SK-N-SH (cell line): Measurements from ENCODE around the gene EPB41L4A. TPM values are rescaled to one million over a fixed set of nuclear protein-coding genes. Genes with fewer than 3 reads are reported as not detected.

Experiments used
- CTCF ChIA-PET: fragments of 300-600, 350-600 bp; formaldehyde crosslinking; extraction: SDS; loops from one replicate; lab custom pipeline; 2021; lab: Yijun Ruan, JAX
- POLR2A ChIA-PET: fragments of 350-600 bp; sonication (Branson Sonifier 250); formaldehyde crosslinking; extraction: SDS; loops from one replicate; lab custom pipeline; 2020; ENCODE audit warnings: antibody characterized with exemption, inconsistent platforms; lab: Yijun Ruan, JAX
- DNase-seq: peaks from one replicate; pipeline ENCODE4 v3.0.0; 2012
- H2AFZ ChIP-seq: fragments of 200-600 bp; sonication (generic); 2 replicates; pipeline ENCODE4 v1.8.1; 2016; ENCODE audit warnings: antibody characterized with exemption, mild to moderate bottlenecking, low read depth
- H3F3A ChIP-seq: fragments of 200-600 bp; sonication (generic); replicated peaks from 2 replicates; pipeline ENCODE3; 2016; ENCODE audit warnings: antibody characterized with exemption, mild to moderate bottlenecking; ENCODE audit not compliant: insufficient read depth
- H3K27ac ChIP-seq, 2 experiments: fragments of 200-500 bp in 1 of 2; fragments of 200-600 bp in 1 of 2; sonication (Bioruptor generic) in 1 of 2; sonication (generic), shearing (Covaris generic) in 1 of 2; 2 replicates each; pipeline versions ENCODE4 v1.5.1 to v1.6.1; 2014 to 2016; ENCODE audit warnings: low read depth in 2 of 2, inconsistent platforms in 1 of 2, low read length in 1 of 2, mild to moderate bottlenecking in 1 of 2, mixed read lengths in 1 of 2
- H3K27me3 ChIP-seq: fragments of 200-600 bp; sonication (generic), shearing (Covaris generic); 2 replicates; pipeline ENCODE4 v1.6.1; 2016; ENCODE audit warnings: mixed run types; ENCODE audit not compliant: insufficient read depth
- H3K36me3 ChIP-seq, 2 experiments: fragments of 200-500 bp in 1 of 2; fragments of 200-600 bp in 1 of 2; sonication (Bioruptor generic) in 1 of 2; sonication (generic) in 1 of 2; replicated peaks in 1 of 2; 2 replicates each; pipeline versions ENCODE3 to v1.5.1; 2014 to 2016; ENCODE audit warnings: low read length in 1 of 2, mild to moderate bottlenecking in 1 of 2; ENCODE audit not compliant: insufficient read depth in 2 of 2, control insufficient read depth in 1 of 2
- H3K4me1 ChIP-seq, 2 experiments: fragments of 200-500 bp in 1 of 2; fragments of 200-600 bp in 1 of 2; sonication (Bioruptor generic) in 1 of 2; sonication (generic), shearing (Covaris generic) in 1 of 2; 2 replicates each; pipeline versions ENCODE4 v1.5.1 to v1.6.1; 2014 to 2016; ENCODE audit warnings: low read depth in 1 of 2, low read length in 1 of 2, mixed run types in 1 of 2; ENCODE audit not compliant: insufficient read depth in 2 of 2, control insufficient read depth in 1 of 2
- H3K4me2 ChIP-seq: fragments of 200-600 bp; sonication (generic), shearing (Covaris generic); 2 replicates; pipeline ENCODE4 v1.6.1; 2017; ENCODE audit warnings: mixed run types
- H3K4me3 ChIP-seq, 2 experiments: fragments of 200-500 bp in 1 of 2; fragments of 200-600 bp in 1 of 2; sonication (Bioruptor generic) in 1 of 2; sonication (generic), shearing (Covaris generic) in 1 of 2; 2 replicates each; pipeline versions ENCODE4 v1.5.1 to v1.8.1; 2014 to 2016; ENCODE audit warnings: low read depth in 2 of 2, inconsistent platforms in 1 of 2, low read length in 1 of 2, mild to moderate bottlenecking in 1 of 2, mixed read lengths in 1 of 2, moderate library complexity in 1 of 2
- H3K79me2 ChIP-seq: fragments of 200-600 bp; sonication (generic); 2 replicates; pipeline ENCODE4 v1.8.1; 2017; ENCODE audit warnings: mild to moderate bottlenecking; ENCODE audit not compliant: insufficient read depth
- H3K9ac ChIP-seq: fragments of 200-600 bp; sonication (generic); 2 replicates; pipeline ENCODE4 v1.6.1; 2017; ENCODE audit warnings: mixed run types
- H3K9me2 ChIP-seq: fragments of 200-600 bp; sonication (generic); 2 replicates; pipeline ENCODE4 v1.6.1; 2017; ENCODE audit warnings: mixed run types
- H3K9me3 ChIP-seq: fragments of 200-600 bp; sonication (generic); 2 replicates; pipeline ENCODE4 v1.6.1; 2017; ENCODE audit warnings: mixed run types, mild to moderate bottlenecking, moderate library complexity
- H4K20me1 ChIP-seq: fragments of 200-600 bp; sonication (generic); 2 replicates; pipeline ENCODE4 v1.6.1; 2017; ENCODE audit warnings: mild to moderate bottlenecking, mixed run types; ENCODE audit not compliant: insufficient read depth
- CHD2 ChIP-seq: fragments of 150-350 bp; IDR thresholded peaks from 2 replicates; pipeline ENCODE4 v1.6.1; 2018; ENCODE audit warnings: low read length; ENCODE audit not compliant: partially characterized antibody
- EZH2phosphoT487 ChIP-seq: fragments of 200-600 bp; sonication (generic); IDR thresholded peaks from 2 replicates; pipeline ENCODE4 v1.6.1; 2017; ENCODE audit warnings: low read depth, mixed run types, mild to moderate bottlenecking, antibody characterized with exemption, moderate library complexity, borderline replicate concordance
- FOSL2 ChIP-seq: IDR thresholded peaks from 2 replicates; pipeline ENCODE4 v1.4.0; 2012; ENCODE audit warnings: low read depth, mild to moderate bottlenecking, moderate library complexity, borderline replicate concordance
- FOXM1 ChIP-seq: IDR thresholded peaks from 2 replicates; pipeline ENCODE4 v1.4.0; 2012; ENCODE audit warnings: low read depth, mild to moderate bottlenecking
- IRF3 ChIP-seq: fragments of 150-350 bp; IDR thresholded peaks from 2 replicates; pipeline ENCODE4 v1.6.1; 2016; ENCODE audit warnings: mild to moderate bottlenecking, low read depth, low read length
- PBX3 ChIP-seq: IDR thresholded peaks from 2 replicates; pipeline ENCODE4; 2012
- RAD21 ChIP-seq: IDR thresholded peaks from 2 replicates; pipeline ENCODE4 v1.6.1; 2012; ENCODE audit warnings: mild to moderate bottlenecking, low read length
- RFX5 ChIP-seq: IDR thresholded peaks from 2 replicates; pipeline ENCODE4 v1.6.1; 2012; ENCODE audit warnings: mild to moderate bottlenecking, improper control_type of control experiment, low read length
- SIN3A ChIP-seq: IDR thresholded peaks from 2 replicates; pipeline ENCODE4 v1.6.1; 2012; ENCODE audit warnings: low read depth, mild to moderate bottlenecking, low read length, moderate library complexity, borderline replicate concordance
- SMC3 ChIP-seq: IDR thresholded peaks from 2 replicates; pipeline ENCODE4 v1.6.1; 2012; ENCODE audit warnings: low read depth, low read length, improper control_type of control experiment
- TAF1 ChIP-seq: IDR thresholded peaks from 2 replicates; pipeline ENCODE4 v1.6.1; 2012; ENCODE audit warnings: low read depth, mild to moderate bottlenecking, low read length, moderate library complexity, borderline replicate concordance
- TCF12 ChIP-seq: IDR thresholded peaks from 2 replicates; pipeline ENCODE4 v1.4.0; 2012
- TEAD4 ChIP-seq: IDR thresholded peaks from 2 replicates; pipeline ENCODE4 v1.4.0; 2012; ENCODE audit warnings: mild to moderate bottlenecking, borderline replicate concordance; ENCODE audit not compliant: insufficient read depth
- USF2 ChIP-seq: fragments of 150-350 bp; IDR thresholded peaks from 2 replicates; pipeline ENCODE4 v1.6.1; 2017; ENCODE audit warnings: antibody characterized with exemption, low read length, low read depth, borderline replicate concordance
- WGBS: methylation state at CpG from one replicate; pipeline ENCODE4 v1.1.6; 2017; ENCODE audit warnings: low lambda C conversion rate; 5-methylcytosine and 5-hydroxymethylcytosine counted together
- polyA plus RNA-seq, 3 experiments: library from polyadenylated mRNA; depleted of rRNA; stranded (reverse); fragments of >200 nt; gene quantifications; 2 replicates each; pipeline ENCODE4 v1.2.3, GENCODE V29; 2012

EPB41L4A gene
- polyA plus RNA-seq, 1 of the 3 experiments (the other 2 are of a cell fraction), result 0.07 TPM

GRCh38 chr5:112381521-112381920 lies 37.6 kb downstream of the EPB41L4A start:
- H3K9me3 ChIP-seq, result no peaks in the 10 kb centered on the region
- H3K27ac ChIP-seq, result no peak overlapping the region
- 37% methylated on average over 3 of the region's 3 CpGs for WGBS
- DNase-seq, result no peak
- no peaks in the 10 kb centered on the region for H4K20me1 ChIP-seq
- ChIA-PET POLR2A (no interaction called here), CTCF (interaction anchor here (1.6 kb wide), 1 partner anchor 39 kb away, joined by 4 read pairs; no protein-coding TSS in a partner anchor)
- no peaks in the 10 kb centered on the region for H3K9me2 ChIP-seq
- no peak overlapping the region for H3K4me3 ChIP-seq
- no peaks in the 10 kb centered on the region; the same call in 1 of the 2 replicates for H3K27me3 ChIP-seq
- TF ChIP-seq FOXM1 (no peak), TAF1 (no peak), RAD21 (no peak), PBX3 (no peak)
- no peaks in the 10 kb centered on the region for H3K36me3 ChIP-seq
- H3K9ac ChIP-seq, result no peak overlapping the region
- H3K79me2 ChIP-seq, result no peaks in the 10 kb centered on the region
- H3K4me1 ChIP-seq, result no peaks in the 10 kb centered on the region; a peak in 1 of 4 replicates
- no peaks in the 10 kb centered on the region for H3F3A ChIP-seq
- no peak overlapping the region for H3K4me2 ChIP-seq
- no peak overlapping the region for H2AFZ ChIP-seq

- H4K20me1 ChIP-seq, result no peaks in the 10 kb centered on the region
- 30% methylated on average over 5 of the region's 5 CpGs for WGBS
- no peaks in the 10 kb centered on the region for H3K9me3 ChIP-seq
- H2AFZ ChIP-seq, result no peak overlapping the region
- POLR2A ChIA-PET, result no interaction called here
- no peaks in the 10 kb centered on the region for H3K79me2 ChIP-seq
- no peak overlapping the region for H3K27ac ChIP-seq
- H3K4me2 ChIP-seq, result no peak overlapping the region
- no peaks in the 10 kb centered on the region for H3F3A ChIP-seq
- no peaks in the 10 kb centered on the region for H3K4me1 ChIP-seq
- TF ChIP-seq SMC3, result no peak
- TF ChIP-seq RFX5, result no peak
- no peak for TF ChIP-seq USF2
- TF ChIP-seq TEAD4, result no peak
- no peak for TF ChIP-seq TCF12
- no peak for TF ChIP-seq SIN3A
- no peak for TF ChIP-seq FOSL2
- TF ChIP-seq CHD2, result no peak
- TF ChIP-seq EZH2phosphoT487, result no peak
- no peak for TF ChIP-seq IRF3
- CTCF ChIA-PET, result interaction anchor here (1.4 kb wide), 1 partner anchor 12 kb away, joined by 3 read pairs; no protein-coding TSS in a partner anchor
- H3K36me3 ChIP-seq, result no peaks in the 10 kb centered on the region
- no peaks in the 10 kb centered on the region for H3K9me2 ChIP-seq
- no peak overlapping the region for H3K9ac ChIP-seq
- DNase-seq, result no peak
- no peaks in the 10 kb centered on the region; the same call in 1 of the 2 replicates for H3K27me3 ChIP-seq
- no peak overlapping the region for H3K4me3 ChIP-seq
These were observed 39.3 kb downstream of the EPB41L4A start for GRCh38 chr5:112379542-112380325.
